ENCODE results near the gene C9orf40.

GRCh38 chr9:74920944-74921626 lies 31.6 kb downstream of the C9orf40 start:
- TF ChIP-seq CTCF (IDR thresholded peaks at IDR 0.05) (no peak), POLR2A (IDR thresholded peaks at IDR 0.05) (no peak)

All from esophagus squamous epithelium (tissue), 4 donors.